Hematopoietic multipotent progenitor cell treated with erythropoietin and hydrocortisone succinate and interleukin-3 and kit ligand, for 8 days (in vitro differentiated cells): Measurements from ENCODE around the gene CYYR1.

Experiments
- DNase-seq: peaks from one replicate; pipeline ENCODE4 v3.0.0-alpha.2; 2015

CYYR1 gene

DNA sequence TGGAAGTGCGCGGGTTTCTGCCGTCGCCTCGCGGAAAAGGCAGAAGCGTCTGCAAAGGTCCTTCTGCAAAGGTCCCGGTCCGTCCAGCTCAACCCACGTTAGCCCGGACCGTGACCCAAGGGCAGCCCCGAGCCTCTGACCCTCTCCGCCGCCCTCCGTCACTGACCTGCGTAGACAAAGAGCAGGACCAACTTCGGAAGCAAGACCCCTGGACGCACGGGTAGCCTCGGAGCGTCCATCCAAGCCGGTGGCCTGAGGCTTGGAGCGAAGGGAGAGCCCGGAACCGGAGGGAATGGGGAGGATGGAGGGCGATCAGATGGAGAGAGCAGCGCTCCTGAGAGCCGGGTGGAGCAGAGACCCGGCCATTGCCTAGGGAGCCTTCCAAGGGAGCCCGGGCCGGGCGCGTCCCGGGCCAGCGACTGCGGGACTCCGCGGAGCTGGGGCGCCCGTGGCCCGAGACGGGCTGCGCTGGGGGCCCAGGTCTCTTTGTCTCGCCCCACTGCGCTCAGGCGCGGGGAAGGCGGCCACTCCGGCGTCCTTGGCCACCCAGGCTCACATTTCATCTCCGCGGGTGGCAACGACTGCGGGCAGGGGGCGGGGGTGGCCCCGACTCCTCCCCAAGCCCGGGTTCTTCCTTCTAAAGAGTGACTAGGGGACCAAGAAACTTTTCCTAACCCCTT lies at the start of gene CYYR1:
Gene CYYR1 (minus strand): TSS at position 585 of the 680 bp plus-strand sequence. CDS start 346 bp downstream, at position 239.
- no peak for DNase-seq

DNA sequence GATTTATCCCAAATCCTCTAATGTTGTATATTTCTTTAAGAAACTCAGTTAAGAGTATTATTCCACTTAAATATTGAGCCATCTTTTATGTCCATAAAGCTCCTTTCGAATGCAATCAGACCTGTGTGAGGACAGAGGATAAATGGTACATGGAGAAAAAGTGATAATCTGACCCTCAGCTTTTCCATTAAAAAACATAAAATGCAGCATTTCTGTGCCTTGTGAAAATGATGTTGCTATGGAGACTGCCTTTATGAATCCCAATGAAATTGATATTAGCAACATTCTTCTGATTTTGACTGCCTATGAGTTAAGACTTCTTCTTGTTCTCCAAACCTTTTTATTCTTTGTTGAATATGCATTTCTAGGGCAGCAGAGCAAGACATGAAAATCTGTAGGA lies 44.1 kb upstream of the CYYR1 start:
- DNase-seq = no peak

DNA sequence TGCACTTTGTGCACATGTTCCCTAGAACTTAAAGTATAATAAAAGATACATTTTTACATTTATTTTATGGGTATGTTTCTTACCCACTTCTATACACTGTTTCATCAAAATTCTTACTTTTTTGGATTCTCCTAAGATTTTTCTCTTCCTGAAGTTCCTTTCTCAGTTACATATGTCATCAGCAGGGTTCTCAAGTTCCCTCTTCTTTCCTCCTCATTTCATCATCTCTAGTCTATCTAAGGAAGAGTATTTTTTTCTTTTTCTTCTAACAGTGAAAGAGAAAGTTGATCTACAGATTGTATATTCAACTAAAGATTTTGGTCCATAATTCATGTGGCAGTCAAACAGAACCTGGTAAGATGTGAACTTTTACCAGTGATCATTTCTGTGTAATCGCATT lies 41.2 kb upstream of the CYYR1 start:
- no peak for DNase-seq

DNA sequence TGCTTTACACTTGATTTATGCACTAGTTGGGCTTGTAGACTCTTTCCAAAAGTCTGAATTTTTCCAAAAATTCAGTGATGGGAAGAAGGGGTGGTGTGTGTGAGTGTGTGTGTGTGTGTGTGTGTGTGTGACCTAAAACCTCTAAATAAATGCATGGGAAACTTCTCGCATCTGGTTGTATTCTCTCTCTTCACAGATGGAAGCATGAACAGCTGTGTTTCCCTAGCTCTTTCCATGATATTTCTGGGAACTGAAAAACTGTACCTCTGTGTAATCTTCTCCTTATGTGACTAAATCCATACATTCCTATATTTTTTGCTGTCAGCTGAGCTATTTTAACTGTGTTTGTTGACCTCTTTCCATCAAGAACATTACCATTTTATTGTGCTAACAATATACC lies 26.2 kb upstream of the CYYR1 start:
- no peak for DNase-seq

DNA sequence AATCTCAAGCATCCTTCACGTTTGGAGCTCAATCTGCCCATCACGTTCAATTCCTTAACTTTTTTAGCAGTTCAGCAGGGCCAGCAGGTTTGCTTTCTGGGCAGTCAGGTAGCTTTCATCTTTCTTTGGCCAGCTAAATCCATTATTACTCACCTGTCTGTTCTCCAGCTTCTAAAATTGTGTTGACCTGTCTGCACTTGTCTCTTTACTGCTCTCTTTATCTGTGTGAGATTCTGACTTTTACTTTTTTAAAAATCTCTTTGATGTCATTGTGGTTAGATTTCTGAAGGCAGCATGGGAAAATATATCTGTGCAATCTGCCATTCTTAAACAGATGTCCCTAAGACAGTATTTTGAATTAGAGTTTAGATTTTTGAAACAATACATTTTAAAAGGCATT lies 24.9 kb upstream of the CYYR1 start:
- DNase-seq = no peak

DNA sequence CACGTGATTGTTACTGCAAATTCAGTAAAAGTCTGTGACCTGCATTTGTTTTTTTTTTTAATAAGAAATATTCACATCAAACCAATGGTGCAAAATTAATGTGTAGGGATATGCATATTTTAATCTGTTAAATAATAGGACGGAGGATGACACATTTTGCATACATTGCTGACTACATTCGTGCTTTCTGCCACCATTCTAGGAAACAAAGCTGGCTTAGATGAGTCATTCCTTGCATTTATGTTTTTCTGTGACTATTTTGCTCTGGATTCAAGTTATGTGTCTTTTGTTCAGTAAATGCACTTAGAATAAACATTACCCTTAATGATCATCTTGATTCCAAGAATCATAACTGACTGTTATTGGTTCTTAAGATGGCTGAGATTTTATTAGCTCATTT lies 23.9 kb upstream of the CYYR1 start:
- DNase-seq = no peak

DNA sequence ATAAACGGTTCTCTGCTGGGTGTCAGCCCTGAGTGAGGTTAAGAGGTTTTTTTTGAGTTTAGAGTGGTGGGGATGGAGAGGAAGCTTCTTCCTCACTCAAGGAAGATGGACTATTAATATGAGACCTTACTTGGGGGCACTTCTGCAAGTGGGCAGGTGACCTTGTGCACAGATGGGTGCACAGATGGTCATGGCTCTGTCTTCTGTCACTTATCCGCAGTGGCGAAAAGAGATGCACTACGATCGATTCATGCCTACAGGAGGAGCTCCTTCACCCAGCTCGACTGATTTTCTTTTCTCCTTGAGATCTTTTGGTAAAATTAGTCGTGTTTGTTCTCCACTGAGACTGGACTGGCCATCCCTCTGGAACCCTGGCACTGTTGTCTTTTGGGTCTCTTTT lies 22.9 kb upstream of the CYYR1 start:
- no peak for DNase-seq

DNA sequence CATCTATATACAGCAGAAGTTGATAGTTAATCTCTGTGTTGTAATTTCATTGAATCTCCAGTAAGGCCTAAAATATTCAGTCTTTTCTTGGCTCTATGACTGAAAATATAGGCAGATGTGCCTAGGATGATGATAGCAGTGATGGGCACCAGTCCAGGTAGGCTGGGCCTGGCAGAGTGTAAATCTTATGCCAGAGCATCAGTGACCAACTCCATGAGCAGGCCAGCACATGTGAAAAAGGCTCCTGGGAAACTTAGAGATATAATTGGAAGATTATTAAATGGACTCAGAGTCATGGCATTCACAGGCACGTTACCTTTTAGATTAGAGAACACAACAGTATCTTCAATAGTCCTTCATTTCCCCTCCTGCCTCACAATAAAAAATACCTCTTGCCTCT lies 20.7 kb upstream of the CYYR1 start:
- DNase-seq = no peak

DNA sequence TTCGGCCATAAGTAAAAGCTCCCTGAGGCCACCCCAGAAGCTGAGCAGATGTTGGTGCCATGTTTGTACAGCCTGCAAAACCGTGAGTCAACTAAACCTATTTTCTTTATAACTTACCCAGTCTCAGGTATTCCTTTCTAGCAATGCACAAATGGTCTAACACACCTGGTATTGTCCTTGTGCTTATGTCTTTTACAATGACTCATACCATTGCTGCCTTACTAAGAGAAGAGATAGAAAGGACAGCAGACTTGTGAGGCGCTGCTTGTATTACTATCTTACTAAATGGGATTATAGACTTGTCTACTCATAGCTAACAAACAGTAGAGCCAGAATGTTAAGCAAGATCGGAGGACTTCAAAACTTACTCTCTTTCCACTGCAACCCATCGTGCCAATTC lies 18.5 kb upstream of the CYYR1 start:
- no peak for DNase-seq

DNA sequence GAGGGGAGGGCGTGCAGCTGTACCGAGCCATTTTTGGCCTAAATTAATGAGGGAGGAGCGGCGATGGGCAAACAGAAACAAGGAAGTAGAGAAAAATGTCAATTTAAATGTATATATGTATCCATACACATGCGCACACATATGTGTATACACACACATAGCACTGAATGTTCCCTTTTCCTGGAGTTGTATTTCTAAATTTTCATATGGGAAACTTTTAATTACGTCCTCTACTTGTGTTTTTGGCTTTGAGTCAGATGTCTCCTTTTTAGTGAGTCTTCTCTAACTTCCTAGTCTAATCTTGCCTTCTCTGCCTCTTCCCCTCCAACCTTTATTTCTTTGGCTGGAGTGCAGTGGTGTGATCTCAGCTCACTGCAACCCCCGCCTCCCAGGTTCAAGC lies 15.4 kb upstream of the CYYR1 start:
- DNase-seq = no peak

DNA sequence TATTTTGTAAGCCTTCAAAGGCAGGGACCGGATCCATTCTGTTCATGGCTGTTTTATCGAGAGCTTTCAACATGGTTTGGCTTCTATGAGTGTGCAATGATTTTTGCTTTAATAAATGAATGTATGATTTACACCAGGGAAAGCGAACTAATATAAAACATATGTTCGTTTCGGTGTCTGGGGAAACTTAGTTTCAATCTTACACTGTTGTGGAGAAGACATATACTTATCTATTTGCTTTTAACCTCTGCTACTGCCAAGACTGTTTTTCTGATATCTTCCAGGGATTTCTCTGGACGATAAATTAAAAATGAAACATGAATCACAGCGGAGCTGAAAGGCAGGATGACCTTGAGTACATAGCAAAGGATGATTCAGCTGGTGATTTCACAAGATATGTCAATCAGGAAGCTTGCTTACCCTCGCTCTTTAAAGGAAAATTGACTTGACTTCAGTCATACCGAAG lies 14.7 kb upstream of the CYYR1 start:
- no peak for DNase-seq

DNA sequence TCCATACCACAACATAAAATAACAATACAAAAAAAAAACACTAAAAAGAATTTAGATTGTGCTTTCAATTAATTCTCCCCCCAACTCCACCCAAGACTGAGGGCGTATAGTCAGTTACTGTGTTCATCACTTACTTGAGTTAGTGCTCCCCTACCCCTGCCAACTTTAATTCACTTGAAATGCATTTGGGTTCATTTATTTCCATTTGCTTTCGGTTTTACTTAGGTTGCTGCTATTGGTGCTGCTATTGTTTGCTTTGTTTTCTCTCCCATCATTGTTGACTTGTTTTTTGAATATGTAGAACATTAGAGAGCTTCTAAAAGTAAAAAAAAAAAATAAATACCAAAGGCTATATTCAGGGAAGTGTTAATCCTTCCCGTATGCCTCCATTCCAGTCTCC lies 10.7 kb upstream of the CYYR1 start:
- no peak for DNase-seq

DNA sequence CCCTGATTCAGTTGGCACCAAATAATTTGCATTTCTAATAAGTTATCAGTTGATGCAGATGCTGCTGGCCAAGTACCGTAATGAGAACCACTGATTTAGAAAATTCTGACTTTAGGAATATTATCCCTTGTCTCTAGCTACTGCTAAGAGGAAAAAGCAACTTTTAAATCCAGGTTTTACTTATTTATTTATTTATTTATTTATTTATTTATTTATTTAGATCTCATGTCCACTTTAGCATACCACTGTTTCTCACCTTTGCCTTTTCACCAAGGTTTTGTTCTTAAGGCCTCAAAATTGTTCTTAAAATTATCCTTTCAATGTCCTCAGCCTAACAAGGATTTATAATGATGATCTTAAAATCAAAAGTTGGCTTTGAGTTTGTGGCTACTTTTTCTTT lies 8.7 kb upstream of the CYYR1 start:
- no peak for DNase-seq

DNA sequence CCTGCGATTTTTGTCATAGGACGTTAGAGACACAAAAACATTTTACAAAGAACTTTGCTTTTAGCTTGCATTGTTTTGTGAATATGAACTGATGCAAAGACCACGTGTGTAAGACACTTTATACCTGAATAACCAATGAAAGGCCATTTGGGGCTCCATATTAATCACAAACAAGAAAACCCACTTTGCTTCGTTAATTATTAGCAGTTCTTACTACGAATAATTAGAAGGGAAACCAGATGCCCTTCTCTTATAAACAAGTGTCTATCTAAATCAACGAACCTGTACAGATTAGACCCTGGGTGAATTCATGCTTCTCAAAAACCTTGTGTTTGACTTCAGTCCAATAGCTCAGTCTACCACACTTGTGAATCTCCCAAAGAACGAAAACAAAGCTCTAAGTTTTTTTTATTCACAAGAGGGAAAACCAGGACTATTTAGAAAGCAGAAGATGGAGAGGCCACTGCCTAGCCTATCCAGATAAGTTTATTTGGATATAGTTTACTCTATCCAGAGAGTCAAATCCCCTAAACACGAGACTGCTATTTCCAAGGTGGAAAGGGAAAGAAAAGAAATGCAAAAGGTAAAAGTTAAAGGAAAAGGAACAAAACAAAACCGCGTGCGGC lies 897 bp downstream of the CYYR1 start:
- no peak for DNase-seq

DNA sequence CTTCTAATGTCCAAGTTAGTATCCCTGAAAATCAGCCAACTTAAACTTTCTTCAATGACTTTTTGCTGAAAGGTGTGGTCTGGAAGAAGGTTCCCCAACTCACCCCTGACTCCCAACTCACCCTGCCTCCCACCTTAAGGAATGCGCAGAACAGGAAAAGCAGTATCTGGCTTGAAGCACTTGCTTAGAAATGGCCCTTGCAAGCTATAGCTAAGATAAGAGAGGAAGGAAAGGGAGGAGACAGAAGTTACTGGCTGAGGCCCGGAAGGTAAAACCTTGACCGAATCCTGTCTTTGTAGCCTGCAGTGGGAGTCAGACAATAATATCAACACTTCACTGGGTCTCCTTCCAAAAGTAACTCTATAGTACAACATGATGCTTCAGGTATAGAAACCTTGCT lies 2.9 kb downstream of the CYYR1 start:
- no peak for DNase-seq

DNA sequence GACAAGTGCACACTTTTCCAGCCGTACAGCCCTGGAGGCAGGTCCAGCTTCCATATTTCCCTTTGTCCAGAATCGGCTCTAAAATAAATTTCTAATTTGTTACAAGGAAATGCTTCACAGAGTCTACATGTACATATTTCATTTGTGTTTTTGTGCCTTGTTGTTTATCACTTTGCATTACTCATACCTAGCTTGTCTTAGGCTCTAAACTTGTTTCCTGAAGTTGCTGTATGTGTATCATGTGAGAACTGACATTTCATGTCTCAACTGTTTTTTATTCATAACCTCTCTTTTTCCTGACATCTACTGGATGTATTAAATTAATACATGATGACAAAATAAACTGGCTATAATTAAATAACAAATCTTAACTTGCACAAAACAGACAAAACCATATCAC lies 7.5 kb downstream of the CYYR1 start:
- DNase-seq = no peak

DNA sequence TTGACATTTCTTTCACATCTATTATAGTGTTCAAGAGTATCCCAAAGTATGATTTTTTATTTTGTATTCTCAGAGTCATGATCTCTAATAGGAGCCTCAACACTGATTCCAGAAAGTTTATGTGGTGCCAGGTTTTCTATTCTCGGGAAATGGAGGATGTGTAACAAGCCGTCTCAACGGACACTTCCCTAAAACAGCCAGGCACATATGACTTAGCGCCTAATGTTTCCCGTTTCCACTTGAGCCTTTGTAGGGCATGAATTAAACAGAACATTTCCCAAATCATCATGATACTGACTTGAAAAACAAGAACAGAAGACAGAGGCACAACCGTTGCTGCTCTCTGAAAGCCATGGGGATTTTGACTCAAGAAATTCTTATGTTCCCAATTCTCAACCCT lies 8.0 kb downstream of the CYYR1 start:
- no peak for DNase-seq

DNA sequence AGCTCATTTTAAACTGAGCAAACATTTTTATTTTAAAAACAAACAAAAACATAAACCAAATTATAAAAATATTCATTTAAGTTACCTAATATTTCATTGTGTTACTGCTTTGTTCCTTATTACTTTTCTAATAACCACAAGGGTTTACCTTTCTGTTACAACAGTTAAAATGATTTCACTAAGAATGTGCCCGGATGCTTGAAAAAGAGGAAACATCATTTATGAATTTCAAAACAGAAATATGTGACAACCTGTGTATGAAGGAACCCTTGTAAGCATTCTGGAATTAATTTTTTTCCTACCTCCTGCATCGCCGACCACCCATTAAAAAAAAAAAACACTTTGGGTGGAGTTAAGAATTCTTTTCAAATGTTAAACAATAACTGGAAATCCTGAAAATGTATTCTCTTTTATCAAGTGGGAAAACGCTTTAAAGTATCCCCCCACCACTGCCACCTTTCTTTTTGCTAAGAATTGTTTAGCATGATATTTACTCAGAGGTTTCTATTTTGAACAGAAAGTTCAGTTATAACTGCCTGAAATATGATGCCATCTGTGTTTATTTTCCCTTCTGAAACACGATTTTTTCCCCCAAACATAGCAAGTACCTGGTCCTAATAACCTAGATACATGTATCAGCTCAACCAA lies 9.1 kb downstream of the CYYR1 start:
- no peak for DNase-seq

DNA sequence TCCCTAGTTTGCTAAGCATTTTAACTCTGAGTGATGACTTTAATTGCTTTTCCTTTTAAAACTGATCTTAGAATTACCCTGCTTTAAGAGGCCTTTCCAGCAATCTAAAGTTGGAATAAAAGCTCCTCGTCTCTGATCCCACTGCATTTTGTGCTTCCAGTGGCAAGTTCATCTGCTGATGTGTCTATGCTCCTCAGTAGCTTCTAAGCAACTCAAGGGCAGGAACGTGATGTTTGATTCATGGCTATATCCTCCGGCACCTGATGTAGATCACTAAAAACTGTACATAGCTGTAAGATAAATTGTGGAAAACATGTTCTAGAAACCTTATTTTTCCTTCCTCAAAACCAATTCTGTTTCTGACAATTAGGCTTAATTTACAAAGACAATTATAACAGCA lies 12.5 kb downstream of the CYYR1 start:
- DNase-seq = no peak

DNA sequence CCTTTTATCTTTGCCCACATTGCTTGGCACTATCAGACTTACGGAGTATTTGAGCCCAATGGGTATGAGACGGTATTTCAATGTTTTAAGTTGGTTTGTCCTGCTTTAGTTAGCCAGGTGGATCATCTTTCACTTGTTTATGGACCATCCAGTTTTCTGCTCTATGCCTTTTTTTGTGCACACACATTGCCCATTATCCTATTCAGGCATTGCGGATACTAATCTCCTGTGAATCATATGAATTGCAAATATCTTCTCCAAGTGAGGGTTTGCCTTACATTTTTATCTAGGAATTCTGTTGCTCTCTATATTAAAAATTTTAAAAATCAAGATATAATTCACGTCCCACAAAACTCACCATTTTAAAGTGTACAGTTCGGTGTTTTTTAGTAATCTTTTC lies 14.0 kb downstream of the CYYR1 start:
- DNase-seq = no peak

DNA sequence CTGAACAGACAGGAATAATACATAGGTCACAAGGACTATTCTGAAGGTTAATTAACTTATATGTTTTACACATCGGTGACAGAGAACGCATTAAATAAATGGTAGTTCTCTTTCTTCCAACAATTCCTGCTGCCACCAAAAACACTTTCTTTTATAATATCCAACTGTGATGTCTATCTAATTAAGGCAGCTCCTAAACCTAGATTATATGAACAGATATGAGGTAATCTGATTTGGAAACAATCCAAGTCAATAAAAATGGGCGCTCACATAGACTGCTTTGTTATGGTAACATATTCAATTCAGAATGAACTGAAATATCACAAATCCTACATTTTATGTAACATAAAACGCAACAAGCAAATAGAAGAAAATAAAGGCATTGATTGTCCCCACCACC lies 16.0 kb downstream of the CYYR1 start:
- DNase-seq = no peak

DNA sequence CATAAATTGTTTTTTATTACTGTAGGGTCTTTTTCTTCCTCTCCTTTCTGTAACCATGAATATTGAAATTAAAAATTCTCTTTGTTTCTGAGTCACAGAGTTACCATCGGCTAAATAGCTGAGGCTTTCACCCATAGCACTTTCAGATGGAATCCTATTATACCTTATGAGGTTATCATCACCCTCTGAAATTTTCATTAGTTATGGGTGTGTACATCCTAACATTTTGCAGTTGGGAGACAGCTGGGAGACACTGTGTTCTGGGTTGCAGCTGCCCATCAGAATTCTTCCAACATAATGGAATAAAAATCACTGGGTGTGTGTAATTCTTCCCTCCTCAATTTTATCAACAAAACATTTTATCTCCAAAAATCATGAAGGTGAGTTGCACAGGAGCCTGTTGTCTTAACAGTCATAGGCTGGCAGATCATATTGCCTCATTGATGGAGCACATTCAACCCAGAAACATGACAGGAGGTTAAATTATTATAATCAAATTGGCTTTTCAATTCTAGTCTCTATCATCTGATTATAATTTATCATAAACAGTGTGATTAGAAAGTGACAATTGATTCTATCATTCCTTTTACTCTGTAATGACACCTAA lies 17.4 kb downstream of the CYYR1 start:
- DNase-seq = no peak

DNA sequence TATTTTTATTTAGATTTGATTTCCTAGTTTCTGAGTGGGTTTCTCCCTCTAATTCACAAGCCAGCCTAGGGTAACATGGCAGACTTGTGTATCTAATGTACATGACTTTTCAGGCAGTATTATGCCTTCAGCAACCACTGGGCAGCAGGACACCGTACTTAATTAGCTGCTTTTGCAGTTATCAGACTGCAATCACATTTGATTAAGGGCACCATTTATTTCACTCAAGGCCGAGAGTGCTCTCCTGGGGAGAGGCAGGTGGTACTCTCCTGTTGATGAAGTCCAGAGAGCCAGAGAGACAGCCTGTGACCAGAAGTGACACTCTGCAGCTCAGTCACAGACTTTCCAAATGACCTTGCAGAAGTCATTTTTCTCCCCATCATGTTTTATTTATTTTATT lies 18.7 kb downstream of the CYYR1 start:
- no peak for DNase-seq

DNA sequence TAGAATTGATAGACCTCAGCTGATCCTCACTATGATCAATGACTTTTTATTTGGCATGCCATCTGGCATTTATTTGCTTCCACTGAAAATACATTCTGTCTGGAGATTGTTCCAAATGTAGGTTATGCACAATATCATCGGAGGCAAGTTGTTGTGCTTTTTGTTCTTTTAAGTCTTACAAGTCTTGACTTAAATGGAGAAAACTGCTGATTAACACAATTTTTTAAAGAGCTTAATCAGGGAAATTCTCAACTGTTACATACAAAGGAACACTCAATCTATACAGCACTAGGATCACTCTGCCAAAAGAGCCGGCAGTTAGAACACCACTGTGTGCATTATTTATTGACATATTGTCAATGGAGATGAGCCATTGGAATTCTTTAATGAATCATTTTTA lies 19.2 kb downstream of the CYYR1 start:
- DNase-seq = no peak
